ENCODE data around the gene C14orf119.

C14orf119 gene, protein sequence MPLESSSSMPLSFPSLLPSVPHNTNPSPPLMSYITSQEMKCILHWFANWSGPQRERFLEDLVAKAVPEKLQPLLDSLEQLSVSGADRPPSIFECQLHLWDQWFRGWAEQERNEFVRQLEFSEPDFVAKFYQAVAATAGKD

DNA sequence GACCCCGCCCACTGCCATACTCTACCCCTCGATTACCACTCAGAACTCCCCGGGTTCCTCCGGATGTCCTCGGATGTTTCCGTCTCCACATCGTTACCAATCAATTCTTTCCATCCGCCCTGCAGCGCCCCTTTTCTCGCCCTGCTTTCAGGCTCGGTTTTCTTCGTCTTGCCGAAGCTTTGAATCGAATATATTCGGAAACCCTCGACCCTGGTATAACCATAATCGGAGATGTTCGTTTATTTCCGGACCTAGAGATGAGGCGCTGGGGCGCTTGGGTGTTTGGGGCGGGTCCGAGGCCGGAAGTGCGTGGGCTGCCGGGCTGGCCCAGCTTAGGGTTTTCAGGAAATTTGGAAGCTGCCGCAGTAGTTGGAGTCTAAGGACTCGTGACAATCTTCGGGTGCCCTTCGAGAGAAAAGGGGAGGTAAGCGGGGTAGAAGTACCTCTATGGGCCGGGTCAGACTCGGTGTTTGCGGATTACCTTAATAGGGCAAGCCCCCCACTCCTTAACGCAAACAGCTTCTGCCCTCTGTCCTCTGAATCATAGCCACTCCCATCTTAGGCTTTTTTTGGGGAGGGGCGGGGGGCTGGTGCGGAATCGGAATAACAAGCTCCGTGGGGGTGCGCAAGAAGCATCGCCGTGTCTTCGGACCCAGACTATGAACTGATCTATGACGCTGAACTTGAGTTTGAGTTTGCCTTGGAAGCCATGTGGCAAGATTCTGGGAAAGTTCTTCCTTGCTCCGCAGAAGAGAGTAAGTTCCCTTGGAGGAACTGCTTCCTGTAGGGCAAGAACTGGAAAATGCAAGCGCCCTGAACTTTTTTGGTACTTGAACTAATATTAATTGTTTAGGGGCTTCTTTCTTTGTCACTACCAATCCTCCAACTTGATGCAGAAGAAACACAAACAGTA, at the start of gene C14orf119:
Gene C14orf119 (plus strand): TSS at position 310 of the 913 bp plus-strand sequence. CDS start 2,154 bp downstream, outside the sequence.
- DNase-seq: no peak

DNA sequence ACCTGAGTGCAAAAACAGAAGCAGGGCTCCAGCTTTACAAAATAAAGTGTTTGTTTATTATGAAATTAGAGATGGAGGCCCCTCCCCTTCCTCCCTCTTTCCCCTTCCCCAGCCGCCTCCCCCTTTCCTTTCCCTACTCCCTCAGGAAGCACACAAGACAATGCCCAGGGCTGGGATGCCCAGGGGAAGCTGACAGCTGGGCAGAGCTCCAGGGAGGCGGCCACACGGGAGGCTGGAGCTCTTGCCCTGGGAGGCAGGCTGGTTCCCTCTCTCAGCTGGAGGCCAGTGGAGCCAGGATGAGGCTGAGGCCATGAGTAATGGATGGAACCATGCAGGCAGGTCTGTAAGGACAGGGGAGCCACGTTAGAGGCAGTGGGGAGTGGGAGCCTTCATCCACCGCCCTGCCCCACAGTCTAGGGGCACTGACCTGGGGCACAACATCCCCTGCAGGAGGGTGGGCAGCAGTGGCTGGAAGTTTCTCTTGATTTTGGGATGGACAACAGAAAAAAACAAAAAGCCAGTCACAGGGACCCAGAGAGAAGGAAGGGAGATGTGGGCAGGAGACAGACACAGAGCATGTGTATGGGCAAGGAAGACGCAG, 48.2 kb upstream of the C14orf119 start:
- no peak for DNase-seq

DNA sequence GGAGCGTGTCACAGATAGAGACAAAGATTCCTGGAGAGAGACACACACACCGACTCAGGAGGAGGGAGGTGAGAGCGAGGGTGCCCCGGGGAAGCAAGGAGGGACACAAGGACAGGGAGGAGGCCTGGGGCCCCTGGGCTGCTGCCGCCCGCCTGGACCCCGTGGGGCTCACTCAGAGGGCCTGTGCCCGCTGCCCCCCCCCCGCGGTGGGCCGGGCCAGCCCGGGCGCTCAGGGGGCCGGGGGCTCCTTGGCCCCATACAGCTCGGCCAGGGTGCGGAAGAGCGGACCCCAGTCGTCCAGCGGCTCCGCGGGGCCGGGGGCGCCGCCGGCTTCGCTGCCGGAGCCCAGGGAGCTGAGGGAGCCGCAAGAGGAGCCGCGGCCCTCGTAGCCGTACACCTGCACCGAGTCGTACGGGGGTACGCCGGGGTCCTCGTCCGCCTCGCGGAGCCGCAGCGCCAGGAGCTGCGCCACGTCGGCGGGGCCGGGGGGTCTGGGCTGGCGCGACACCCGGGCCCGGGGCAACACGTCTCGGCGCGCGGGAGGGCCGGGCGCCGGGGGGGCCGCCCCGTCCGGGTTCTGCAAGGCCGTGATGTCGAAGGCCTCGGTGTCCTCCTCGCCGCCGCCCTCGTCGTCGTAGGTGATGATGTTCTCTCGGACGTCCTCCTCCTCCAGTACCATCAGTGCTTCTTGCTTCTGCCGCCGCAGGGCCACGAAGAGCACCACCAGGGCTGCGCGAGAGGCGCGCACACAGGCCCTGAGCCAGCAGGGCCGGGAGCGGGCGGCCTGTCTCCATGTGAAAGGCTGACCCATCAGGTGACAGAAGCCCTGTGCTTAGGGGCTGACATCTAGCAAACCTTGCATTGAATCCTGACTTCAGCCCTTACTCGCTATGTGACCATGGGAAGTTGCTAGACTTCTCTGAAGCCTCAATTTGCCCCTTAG, 47.3 kb upstream of the C14orf119 start:
- no peak for DNase-seq

DNA sequence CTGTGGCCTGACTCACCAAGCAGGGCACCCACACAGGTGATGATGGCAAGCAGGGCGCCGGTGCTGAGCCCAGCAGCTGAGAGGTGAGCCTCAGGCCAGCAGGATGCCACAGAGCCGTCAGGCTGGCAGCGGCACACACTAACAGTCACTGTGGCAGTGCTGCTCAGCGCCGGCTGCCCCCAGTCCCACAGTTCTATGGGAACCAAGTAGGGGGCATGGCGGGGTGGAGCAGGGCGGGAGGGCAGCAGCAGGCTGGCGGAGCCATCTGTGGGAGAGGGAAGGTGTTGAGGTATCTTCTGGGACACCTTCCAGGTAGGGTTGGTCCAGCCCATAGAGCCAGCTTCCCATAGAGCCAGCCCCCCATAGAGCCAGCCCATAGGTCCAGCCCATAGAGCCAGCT, 46.3 kb upstream of the C14orf119 start:
- DNase-seq: no peak

DNA sequence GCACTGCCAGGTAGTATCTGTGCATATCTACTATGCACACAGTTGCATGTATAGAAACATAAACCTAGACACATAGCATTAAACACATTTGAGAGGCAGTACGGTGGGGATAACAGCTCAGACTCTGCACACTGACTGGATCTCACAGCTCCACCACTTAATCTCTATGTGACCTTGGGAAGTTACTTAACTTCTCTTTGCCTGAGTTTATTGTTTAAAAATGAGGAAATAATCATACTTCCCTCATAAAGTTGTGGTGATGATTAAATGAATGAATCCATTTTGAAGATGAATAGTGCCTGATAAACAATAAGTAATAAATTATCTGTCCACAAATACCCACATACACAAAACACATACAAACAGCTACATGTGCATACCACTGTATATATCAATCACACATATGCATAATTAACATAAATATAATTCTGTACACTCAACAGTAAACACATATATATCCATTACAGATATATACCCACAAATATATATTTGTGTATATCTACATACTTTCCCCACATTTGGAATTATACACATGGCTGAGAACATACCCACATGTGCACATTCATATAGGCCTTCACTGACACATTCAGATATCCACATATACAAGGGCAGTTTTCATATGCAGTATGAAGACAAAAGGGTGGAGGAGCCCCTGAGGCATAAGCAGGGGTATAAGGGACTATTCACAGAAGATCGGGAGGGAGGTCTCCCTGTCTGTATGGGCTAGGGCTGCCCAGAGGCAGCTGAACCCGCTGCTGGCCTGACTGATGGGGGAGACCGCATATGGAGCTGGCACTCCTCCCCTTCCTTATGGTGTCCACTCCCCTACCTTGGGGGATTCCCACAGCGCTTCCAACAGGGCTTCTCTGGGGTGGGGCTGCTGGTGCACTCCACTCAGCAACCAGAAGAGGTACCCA, 43.9 kb upstream of the C14orf119 start:
- DNase-seq: no peak

- DNase-seq: no peak
Measured at GRCh38 chr14:23052182-23052623, 43.1 kb upstream of the C14orf119 start.

- no peak for DNase-seq
Measured at GRCh38 chr14:23052671-23053070, 42.6 kb upstream of the C14orf119 start.

- no peak for DNase-seq
Measured at GRCh38 chr14:23053426-23053825, 41.9 kb upstream of the C14orf119 start.

DNA sequence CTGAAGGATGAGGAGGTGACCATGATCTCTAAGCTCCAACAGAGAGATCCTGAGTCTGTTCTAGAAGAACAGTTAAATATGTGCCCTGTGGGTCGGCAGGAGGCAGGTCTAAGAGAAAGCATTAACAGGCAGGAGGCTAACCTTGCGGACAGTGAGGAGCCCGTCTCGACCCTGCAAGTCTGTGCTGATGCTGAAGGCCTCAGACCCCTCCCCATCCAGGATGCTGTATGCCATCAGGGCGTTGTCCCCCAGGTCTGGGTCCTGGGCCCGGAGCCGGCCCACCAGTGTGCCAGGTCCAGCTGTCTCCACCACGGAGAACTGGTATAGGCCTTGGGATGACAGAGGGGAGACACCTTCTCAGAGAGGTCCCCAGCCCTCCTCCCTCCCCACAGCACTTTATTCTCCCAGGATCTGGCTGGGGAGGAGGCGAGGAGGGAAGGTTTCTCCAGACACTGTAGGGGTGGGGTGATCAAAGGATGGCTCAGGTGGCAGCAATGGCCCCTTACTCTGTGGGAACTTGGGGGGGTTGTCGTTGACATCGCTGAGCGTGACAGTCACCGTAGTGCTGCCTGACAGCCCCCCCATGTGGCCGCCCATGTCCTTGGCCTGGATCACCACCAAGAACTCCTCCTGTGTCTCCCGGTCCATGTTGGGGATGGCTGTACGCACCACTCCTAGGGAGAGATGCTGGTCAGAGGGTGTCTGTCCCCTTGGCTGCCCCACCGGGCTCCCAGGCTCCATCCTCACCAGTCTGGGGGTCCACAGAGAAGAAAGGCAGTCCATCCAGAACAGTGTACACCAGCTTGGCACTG, 41.1 kb upstream of the C14orf119 start:
- no peak for DNase-seq

DNA sequence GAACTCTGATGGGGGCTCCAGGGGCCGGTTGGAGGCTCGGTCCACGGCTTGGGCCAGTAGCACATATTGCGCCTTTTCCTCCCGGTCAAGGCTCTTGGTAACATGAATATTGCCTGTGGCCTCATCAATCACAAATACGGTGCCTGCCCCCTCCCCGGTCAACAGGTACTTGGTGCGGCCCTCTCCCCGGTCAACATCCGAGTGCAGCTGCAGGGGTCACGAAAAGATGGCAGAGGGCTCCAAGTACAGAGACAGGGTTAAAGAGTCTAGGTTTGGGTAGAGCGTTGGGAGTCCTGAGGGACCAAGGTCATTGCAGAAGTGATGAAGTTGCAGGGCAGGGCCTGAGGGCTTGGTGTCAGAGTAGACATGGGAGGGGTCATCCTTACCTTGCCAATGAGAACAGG, 40.2 kb upstream of the C14orf119 start:
- no peak for DNase-seq

DNA sequence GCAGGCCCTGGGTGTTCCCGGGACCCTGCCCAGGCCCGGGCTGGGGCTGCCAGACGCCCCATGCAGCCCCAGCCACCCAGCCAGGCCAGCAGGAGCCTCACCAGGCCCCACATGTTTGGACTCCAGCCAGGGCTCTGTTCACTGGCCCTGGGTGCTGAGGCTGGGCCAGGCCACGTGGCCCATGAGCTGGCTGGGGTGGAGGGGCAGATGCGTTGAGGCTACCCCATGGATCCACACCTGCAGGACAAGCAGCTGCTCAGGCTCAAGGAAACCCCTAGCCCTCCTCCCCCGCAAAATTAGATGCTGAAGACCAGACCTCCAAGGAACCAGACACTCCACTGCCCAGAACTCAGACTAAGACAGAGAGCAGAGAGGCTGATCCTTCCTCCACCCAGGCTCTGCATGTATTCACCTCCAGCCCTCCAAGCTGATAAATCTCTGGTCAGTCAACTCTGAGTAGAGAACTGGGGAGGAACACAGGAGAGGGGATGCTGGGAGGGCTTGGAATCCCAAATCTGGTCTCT, 39.6 kb upstream of the C14orf119 start:
- DNase-seq: no peak

DNA sequence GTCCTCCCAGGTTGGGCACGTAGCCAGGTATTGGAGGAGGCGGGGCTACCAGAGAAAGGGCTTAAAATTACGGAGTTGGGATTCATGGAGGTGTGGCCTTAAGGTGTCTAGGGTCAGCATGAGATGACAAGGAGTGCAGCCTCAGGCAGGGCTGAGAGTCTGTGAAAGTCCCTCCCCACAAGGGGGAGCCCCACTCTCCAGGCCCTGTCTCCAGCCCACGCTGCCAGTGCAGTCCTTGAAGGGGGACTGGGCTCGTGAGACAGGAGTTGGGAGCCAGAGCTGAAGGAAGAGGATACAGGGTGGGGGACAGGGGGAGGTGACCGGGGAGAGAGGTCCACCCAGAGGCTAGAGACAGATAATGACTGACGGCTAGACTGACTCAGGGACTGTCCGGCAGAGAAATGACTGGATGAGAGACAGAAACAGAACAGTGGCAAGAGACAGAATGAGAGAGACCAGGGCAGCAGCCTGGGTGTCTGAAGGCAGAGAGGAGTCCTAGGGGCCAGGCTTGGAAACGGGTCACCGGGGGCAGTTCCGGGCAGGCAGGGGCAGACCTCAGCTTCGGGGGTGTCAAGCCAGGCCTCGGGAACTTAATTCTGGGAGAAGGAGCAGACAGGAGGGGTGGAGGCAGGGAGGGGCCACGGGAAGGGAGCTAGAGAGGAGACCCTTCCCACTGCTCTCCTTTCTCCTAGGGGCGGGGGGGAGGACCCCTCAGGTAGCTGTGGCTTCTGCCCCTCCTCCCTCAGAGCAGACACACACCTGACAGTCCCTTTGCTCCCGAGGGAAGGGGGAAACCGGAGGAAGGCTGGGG, 39.0 kb upstream of the C14orf119 start:
- DNase-seq: no peak

DNA sequence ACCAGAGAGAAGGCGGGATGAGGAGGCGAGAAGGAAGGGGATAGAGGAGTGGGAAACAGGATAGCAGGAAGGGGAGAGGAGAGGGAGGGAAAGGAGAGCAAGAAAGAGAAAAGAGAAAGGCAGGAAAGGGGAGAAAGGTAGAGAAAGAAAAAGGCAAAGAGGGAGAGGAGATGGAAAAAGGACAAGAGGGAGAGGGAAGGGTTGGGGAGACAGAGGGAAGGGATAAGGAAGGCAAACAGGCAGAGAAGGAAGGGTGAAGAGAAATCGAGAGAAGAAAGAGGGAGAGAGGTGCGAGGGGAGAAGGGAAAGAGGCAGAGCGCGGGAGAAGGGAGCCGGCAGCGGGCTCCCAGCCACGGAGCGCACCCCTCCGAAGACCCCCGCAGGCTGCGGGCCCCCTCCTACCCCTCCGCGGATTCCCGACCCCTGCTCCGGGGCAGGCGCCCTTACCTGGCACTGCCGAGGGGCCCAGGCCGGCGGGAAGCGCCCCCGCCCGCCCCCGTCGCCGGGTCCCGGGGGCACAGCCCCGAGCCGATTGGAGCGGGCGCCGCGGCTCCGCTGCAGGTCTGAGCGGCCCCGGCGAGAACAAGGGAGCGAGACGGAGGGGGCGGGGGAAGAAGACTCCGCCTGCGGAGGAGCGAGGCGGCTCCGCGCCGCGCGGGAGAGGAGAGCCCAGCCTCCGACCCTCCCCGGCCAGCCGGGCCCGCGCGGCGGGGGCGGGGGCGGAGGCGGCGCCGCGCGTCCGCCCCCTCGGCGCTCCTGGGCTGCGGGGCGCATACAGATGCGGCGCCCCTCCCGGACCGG, 38.1 kb upstream of the C14orf119 start, which contains the start of gene CDH24:
Gene CDH24 (minus strand): TSS at position 565 of the 801 bp plus-strand sequence. CDS start 1,787 bp downstream, outside the sequence.
- no peak for DNase-seq

- no peak for DNase-seq
Measured at GRCh38 chr14:23057757-23058653, 37.3 kb upstream of the C14orf119 start.

GRCh38 chr14:23058654-23059504, 36.4 kb upstream of the C14orf119 start:
- no peak for DNase-seq

- DNase-seq: no peak
Measured at GRCh38 chr14:23060536-23061260, 34.6 kb upstream of the C14orf119 start.
